Measurements from ENCODE around the gene MED27.

The MED27 gene

GRCh38 chr9:131915181-131915580 is 164.5 kb downstream of the MED27 start:
- no peak for DNase-seq

DNA sequence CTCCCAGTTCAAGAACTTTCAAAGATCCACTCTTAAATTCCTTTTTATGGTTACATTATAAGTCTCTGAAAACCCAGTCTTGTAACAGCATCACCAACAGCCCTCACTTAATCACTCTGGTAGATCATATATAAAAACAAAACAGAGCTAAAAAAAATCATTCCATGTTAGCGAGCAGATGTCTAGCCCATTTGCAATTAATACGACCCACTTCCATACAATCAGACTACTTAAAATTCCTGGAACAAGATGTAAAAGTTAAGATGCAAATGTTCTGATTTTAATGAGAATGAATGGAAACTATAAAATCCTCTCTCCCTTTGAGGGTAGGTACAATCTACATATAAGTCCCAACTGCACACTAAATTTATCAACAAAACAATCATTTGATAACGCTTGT is 167.0 kb downstream of the MED27 start:
- DNase-seq: no peak

- DNase-seq: no peak
These were observed 167.6 kb downstream of the MED27 start for GRCh38 chr9:131912069-131912468.

DNA sequence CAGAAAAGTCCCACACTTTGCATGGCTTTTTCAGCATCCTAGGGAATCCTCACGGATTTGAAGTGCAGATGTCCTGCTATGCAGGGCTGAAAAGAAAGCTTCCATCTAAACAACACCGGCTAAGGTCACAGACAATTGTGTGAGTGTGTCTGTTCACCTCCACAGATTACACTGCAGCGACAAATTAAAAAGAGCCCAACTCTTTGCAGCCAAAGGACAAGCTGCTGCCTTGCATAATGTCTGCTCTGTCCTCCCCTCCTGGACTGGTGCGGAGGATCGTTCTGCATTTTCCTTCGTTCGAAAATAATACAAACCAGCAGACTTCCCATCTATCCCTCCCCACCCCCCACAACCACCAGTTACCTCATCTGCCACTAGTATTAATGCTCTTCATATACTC is 169.1 kb downstream of the MED27 start:
- no peak for DNase-seq

GRCh38 chr9:131905144-131905543 is 174.5 kb downstream of the MED27 start:
- DNase-seq: no peak

DNA sequence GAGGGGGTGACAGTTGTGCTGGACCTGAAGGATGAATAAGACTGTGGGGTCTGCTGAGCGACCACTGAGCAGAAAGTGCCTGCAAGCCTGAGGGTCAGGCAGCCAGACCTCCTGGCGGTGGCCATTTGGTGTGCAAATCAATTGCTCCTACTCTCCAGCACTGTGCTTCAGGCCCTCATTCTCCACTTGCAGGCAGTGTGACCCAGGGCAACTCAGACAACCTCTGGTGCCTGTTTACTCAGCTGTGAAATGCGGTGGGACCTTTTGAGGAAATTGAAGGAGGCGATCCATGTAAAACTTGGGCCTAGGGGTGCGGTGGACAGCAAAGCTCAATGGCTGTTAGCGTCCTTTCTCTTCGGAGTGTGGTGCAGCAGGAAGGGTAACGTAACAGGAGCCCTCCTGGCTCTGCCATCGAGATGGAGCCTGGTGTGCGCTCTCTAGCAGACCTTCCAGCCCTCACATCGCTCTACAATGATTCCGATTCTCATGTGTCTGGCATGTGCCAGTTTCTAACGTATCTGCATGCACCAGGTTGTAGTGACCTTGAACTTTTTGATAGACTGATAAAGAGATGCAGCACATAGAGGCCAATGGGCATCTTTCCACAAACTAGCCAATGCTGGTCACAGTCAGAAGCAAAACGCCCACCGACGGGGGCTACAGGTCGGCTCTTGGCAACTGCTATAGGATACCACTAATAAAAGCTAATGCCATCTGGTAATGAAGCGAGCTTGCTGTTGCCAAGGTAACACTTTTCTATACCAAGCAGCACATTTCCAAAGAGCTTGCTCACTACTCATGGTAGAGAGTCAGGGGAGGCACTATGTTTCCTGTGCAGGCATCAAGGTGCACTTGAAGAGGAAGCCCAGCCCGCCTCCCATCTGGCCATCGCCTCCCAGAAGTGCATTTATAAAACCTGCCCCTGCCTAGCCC is 180.1 kb downstream of the MED27 start:
- no peak for DNase-seq

- DNase-seq: no peak
These were observed 186.7 kb downstream of the MED27 start for GRCh38 chr9:131892902-131893500.

DNA sequence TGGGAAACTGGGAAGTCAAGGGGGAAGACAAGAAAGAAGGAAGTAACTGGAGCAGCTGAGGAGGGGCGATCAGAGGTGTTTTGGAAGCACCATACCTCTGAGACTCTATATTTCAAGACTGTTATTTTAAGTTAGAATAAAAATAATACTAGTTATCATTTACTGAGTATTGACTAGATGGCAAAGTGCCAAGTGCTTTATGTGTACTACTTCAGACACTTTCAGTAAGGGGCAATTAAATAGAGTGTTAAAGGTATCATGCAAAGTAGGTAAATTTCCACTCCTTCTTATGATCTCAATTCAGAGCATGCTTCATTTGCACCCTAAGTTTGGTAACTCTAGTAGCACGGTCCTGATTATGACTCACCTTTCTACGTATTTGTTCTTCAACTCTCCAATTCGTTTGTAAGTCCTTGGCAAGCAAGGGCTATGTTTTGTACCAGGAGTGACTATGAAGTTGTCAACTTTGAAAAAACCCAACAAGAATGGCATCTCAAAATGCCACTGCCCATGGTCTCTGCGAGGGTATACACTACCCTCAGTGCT is 187.4 kb downstream of the MED27 start:
- no peak for DNase-seq

DNA sequence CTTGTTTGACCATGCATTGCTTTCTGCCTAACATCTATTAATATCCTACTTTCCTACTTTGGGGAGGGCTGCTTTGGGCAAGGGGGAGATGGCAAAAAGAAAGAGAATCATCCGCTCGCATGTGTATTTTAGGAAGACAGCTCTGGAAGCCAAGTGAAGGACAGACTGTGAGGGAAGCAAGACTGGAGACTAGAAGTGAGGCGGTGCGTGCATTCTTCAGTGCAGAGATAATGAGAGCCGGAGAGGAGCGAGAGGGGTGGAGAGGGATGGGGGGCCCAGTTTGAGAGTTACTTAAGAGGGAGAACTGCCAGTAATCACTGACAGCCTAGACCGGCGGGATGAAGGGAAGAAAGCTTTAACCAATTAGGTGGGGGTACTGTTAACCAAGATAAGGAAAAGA is 188.1 kb downstream of the MED27 start:
- DNase-seq: no peak

DNA sequence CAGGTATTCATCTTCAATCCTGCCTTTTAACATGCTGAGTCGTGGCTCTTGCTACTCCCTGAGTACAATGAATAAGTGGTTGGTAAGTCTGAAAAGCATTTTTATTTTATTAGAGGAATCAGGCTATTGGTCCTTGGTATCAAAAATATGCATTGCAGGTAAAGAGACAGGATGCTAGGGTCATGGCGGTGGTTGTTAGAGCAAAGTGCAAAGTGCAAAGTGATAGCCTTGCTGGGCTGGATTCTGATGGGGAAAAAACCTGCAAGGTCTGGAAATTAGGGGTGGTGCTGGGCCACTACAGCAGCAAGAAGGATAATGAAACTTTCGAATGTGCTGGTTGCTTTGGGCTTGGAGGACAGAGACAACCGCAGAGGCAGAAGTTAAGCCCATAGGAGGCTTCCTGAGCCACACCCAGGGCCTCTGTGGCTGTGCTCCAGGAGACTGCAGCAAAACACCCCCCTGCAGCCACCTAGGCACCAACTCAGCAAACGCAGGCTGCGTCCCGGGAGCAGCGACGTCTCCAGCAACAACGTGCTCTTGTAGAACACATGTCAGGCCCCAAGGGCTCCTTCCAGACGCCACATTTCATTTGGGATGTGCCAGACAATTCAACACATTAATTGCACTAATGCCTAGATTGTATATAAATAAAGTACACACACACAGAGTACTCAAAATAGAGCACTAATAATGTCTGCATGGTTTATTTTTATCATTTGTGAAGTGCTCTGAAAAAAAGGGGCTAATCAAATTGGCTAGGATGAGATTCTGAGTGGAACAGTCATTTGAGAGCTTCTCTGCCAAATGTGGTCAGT is 190.0 kb downstream of the MED27 start:
- no peak for DNase-seq

- DNase-seq: no peak
These were observed 190.7 kb downstream of the MED27 start for GRCh38 chr9:131888923-131889322.

DNA sequence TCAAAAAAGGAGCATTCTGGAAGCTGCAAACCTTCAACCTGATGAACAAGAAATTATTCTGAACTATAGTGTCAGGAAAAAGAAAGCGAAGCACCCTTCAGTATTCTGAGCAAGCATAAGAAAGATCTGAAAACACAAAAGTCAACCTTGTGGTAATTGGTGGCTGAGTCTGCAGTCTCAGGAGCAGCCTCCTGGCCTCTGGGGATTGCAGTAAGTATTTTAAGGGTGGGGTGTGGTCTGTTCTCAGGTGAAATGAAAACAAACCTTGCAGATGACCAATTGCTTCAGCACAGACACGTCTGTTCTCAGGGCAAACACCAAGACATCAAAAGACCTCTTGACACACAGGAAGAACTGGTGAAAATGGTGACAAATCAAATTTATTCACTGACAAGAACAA is 192.0 kb downstream of the MED27 start:
- no peak for DNase-seq

DNA sequence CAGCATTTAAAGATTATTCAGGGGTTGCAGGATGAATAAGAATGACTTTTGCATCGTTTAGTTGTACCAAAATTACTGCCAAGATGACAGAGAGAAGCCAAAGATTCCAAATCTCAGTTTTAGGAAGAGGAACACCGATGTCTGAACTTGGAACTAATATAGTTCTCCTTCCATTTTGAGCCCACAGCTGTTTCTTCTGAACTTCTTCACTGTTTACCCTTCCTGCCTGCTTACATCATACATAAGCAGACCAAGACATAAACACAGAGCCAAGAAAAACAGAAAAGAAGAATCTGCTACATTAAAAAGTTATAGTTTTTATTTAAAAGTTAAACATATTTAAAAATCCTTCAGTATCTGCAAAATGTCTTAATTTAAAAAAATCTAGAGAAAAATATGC is 192.8 kb downstream of the MED27 start:
- DNase-seq: no peak

DNA sequence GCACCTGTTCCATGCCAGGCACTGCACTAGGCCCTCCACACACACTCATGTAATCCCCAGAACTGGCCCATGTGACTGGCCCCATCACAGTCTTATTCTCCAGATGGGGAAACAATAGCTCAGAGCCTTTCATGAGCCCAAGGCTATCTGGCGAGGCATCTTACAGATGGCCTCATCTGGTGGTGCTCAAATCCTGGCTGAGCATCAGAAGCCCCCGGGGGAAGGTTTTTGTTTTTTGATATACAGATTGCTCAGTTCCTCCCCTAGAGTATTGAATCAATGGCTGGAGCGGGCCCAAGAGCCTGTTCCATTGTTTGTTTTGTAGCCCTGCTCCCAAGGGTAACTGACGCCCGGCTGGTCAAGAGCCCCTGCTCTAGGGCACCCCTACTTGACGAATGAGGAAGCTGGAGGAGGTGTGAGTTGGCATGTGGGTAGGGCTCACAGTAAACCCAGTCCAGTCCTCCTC is 194.5 kb downstream of the MED27 start:
- DNase-seq: no peak

- DNase-seq: no peak
These were observed 195.4 kb downstream of the MED27 start for GRCh38 chr9:131884222-131884621.

- no peak for DNase-seq
These were observed 198.7 kb downstream of the MED27 start for GRCh38 chr9:131880833-131881583.

GRCh38 chr9:131879911-131880290 is 199.8 kb downstream of the MED27 start:
- DNase-seq: no peak

- no peak for DNase-seq
These were observed 200.3 kb downstream of the MED27 start for GRCh38 chr9:131879181-131879910.

GRCh38 chr9:131876486-131876885 is 203.2 kb downstream of the MED27 start:
- no peak for DNase-seq

DNA sequence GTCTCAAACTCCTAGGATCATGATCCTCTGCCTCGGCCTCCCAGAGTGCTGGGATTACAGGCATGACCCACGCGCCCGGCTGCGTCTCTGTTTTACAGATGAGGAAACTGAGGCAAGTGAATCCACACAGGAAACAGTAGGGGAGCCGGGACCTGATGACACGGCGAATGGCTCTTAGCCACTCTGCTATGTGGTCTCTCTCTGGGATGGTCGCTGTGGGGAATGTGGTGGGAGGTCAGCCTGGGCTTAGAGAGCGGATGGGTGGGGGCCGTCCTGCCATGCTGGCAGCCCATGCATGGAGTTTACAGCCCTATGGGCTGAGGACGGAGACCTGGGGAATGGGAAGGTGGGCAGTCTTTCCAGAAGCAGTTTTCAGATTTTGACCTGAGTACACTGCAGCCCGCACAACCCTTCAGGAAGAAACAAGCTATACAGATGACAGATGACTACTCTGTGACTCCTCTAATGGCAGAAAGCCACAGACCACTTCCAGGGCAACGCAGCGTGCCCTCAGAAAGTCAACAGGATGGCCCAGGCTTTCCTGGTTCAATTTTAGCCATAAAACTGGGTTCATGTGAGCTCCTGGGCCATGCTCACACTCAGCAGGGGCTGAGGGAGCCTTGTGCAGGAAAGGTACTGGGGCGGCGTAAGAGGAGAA is 203.7 kb downstream of the MED27 start:
- no peak for DNase-seq

Measured in Kasumi-1 (cell line).